Bone marrow (tissue), 2 donors: ENCODE results near the gene GLE1.

Experiments
- DNase-seq, 2 donors: peaks; one replicate each; lab custom pipeline; 2025; lab: John Stamatoyannopoulos, UW

Gene GLE1

GRCh38 chr9:128504485-128505413, at the start of gene GLE1:
TSS of gene GLE1 (plus strand) at chr9:128504719. CDS start at chr9:128504806, 87 bp downstream.
- peak; percentile 82 to 91 for DNase-seq

- DNase-seq: no peak
Measured at GRCh38 chr9:128454991-128455390, 49.5 kb upstream of the GLE1 start.

GRCh38 chr9:128455849-128456612, 48.5 kb upstream of the GLE1 start, which contains the start of gene ODF2:
TSS of gene ODF2 (plus strand) at chr9:128456006. CDS start at chr9:128456092, 86 bp downstream.
- peak; percentile 94 to 96 for DNase-seq

GRCh38 chr9:128456613-128457061, 47.9 kb upstream of the GLE1 start:
- DNase-seq: peak in 1 of 2 donors; percentile 45

GRCh38 chr9:128457207-128457606, 47.3 kb upstream of the GLE1 start:
- no peak for DNase-seq

GRCh38 chr9:128459011-128459410, 45.5 kb upstream of the GLE1 start:
- no peak for DNase-seq

GRCh38 chr9:128469070-128469469, 35.4 kb upstream of the GLE1 start:
- no peak for DNase-seq

- peak in 1 of 2 donors; percentile 72 for DNase-seq
Measured at GRCh38 chr9:128470560-128470959, 34.0 kb upstream of the GLE1 start.

GRCh38 chr9:128473104-128473503, 31.4 kb upstream of the GLE1 start:
- no peak for DNase-seq

- DNase-seq: no peak
Measured at GRCh38 chr9:128475867-128476266, 28.7 kb upstream of the GLE1 start.

- DNase-seq: no peak
Measured at GRCh38 chr9:128479262-128479661, 25.3 kb upstream of the GLE1 start.

- no peak for DNase-seq
Measured at GRCh38 chr9:128481561-128481960, 23.0 kb upstream of the GLE1 start.

- DNase-seq: no peak
Measured at GRCh38 chr9:128482186-128482585, 22.3 kb upstream of the GLE1 start.

GRCh38 chr9:128484686-128485413, 19.7 kb upstream of the GLE1 start:
- DNase-seq: no peak

GRCh38 chr9:128485414-128485855, 19.1 kb upstream of the GLE1 start:
- no peak for DNase-seq

- no peak for DNase-seq
Measured at GRCh38 chr9:128486201-128486600, 18.3 kb upstream of the GLE1 start.

GRCh38 chr9:128493424-128493823, 11.1 kb upstream of the GLE1 start:
- no peak for DNase-seq

- peak in 1 of 2 donors; percentile 62 for DNase-seq
Measured at GRCh38 chr9:128494108-128494745, 10.3 kb upstream of the GLE1 start.

GRCh38 chr9:128494746-128495129, 9.8 kb upstream of the GLE1 start:
- DNase-seq: no peak

- no peak for DNase-seq
Measured at GRCh38 chr9:128495296-128495695, 9.2 kb upstream of the GLE1 start.

GRCh38 chr9:128495804-128496417, 8.6 kb upstream of the GLE1 start:
- DNase-seq: no peak
